HG03442 (cell line): Measurements from ENCODE around the gene ADAMTS5.

Experiments
- ATAC-seq: cut with Tn5 transposase; IDR thresholded peaks from one replicate; pipeline ENCODE4 v1.9.1; 2021; ENCODE audit warnings: mild to moderate bottlenecking, moderate library complexity; ENCODE audit not compliant: unreplicated experiment

Gene ADAMTS5

DNA sequence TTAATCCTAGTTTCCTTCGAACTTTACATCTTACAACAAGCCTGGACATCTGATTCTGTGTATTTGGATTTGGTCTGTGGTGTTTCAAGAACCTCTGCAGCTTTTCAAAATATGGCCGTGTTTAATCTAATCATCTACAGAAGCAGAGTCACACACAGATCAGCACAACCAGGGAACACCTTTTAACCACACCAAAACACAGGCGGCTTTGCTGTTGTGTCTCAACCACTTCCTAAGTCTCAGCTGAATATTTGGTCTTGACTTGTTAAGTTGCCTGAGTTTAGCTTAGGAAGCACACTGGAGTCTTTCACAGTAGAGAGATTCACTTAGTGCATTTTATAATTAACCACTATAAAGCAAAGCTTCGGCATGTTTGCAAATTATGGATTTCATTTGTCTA is 17.1 kb downstream of the ADAMTS5 start:
- no peak for ATAC-seq

DNA sequence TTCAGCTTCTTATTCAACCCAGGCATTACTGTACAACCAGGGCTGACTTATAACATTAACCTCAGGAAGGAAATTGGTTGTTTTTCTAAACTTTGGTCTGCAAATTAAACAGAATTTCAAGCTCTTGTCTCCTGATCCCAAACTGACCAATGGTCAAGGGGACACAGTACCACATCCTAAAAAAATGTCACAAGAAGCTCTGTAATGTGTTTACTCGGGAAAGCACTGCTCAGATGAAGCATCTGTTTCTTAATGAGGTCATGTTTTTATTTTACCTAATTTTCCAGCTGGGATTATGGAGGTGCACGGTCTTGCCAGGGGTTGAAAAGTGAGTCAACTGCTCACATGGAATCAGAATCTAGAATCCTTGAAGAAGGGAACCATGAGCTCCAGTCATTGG is 18.7 kb downstream of the ADAMTS5 start:
- ATAC-seq = no peak

DNA sequence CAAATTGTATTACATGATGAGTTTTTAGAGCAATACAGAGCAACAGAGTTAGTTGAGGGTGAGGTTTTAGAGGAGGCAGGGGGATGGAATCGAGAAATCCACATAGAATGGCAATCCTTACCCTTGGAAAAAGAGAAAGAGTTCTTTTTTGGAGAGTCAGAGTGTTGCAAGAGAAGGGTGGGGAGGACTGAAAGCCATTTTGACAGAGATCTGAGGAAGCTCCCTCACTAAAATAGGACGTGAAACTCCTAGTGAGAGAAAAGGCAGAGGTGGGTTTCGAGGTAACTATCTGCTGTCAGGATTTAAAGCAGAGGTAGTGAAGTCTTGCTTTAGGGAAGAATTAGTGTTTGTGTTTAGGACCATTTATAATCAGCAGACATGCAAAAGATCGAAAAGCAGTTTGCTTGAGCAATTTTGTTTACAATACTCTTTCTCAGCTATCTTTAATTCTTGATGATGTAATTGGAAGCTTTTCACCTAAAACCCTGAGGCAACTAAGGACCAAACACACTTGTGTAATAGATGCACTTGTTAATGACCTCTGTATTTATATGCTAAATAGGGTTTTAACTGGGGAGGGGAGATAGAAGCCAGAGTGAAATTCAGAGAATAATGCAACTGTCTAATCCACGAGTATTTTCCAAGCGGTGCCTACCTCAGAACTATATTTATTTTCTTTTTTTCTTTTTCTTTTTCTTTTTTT is 20.0 kb downstream of the ADAMTS5 start:
- no peak for ATAC-seq

DNA sequence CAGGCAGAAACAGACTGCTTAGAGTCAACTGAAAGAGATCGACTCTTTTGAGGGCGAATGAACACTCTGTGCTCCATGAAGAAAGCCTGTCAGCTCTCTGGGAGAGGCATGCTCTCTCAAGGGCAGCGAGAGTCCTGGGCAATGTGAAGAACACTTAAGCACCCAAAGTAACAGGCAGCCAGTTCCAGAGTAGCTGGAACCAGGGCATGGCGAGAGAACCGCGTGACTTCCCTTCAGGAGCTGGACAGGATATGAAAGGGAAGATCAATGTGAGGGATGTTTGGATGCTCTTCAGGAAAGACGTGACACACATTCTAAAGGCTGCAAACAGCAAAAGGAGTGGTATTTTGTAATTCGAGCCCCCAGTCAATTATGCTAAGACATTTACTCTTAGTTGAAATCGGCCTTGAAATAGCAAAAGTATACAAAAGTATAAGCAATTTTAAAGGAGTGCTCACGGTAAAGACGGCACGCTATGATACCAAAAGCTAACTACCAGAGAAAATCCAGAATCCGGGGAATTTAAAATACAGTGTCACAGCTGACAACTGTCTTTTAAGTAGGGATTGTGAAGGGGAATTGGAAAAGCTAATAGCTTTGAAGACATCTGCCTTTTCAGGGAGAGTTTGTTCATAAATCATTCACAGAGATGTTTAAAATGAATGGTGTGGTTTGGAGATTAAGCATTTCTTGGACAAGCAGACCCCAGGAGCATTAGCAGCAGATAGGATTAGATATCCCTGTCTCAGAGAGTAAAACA is 20.8 kb downstream of the ADAMTS5 start:
- ATAC-seq = no peak

DNA sequence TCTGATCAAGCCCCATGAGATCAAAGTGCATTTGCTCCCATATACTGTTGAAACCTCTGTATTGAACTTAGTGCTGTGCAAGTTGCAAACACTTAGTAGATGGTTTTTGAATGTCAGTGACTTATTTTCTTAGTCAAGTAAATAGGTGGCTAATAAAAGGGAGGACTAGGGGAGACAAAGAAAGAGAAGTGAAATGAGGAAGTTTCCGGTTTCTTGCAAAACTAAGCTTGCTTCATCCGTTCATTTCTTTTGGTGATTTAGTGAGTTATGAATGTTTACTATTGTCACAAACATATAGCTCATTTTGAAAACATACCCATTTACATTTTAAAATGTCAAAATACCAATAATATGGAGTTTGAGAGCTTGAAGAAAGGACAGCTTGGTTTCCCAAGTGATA is 23.0 kb downstream of the ADAMTS5 start:
- no peak for ATAC-seq

DNA sequence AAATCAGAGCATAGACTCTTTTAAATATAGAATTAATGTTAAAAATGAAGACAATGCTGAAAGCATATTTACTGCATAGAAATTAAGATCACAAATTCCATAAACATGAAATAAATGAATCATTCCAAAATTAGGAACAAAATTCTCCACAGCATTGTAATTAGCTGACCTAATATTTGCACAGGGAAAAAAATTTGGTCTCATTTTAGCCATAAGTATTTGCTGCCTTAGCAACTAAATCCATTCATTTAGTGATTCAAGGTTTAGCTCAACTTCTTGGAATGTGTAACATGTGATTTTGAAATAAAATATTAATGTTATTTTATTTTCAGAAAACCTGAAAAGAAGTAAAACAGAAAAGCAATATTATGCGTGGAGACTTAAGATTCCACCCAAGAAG is 25.5 kb downstream of the ADAMTS5 start:
- no peak for ATAC-seq

DNA sequence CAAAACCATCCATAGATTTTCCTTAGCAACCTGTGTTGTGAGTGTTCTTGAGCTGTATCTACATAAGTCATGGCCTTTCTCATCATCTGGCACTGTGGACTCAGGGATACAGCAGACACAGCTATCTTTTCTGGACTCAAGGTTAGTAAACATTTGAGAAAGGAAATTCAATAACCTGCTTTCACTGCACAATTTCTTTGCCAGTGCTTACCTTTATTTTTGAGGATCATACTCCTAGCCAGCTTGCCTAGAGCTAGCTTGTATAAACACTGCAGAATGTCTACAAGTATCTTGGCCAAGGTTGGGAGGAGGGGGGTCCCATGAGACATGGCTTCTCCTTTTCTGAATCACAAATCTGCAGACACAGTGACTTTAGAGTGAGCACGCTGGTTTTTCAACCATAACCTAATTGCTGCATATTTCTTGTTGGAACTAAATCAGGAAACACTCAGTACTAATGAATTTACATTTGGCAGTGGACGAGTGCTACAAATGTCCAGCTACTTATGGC is 27.2 kb downstream of the ADAMTS5 start:
- no peak for ATAC-seq

DNA sequence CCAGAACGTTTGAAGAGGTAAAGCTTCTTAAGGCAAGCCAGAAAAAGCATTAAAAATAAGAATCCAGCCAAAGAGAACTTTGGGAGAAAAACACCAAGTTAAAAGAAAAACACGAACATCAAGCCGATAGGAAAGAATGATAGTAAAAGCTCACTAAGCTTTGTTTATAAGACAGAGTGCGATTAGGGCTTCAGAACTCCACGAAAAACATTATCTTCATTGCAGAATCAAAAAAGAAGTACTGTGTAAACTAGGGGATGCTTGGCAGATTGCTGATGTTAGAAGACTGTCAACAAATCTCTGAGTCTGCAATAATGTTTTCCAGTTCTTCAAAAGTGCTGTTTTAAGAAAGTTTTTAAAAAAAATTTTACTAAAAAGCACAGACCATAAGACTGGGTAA is 30.2 kb downstream of the ADAMTS5 start:
- no peak for ATAC-seq

DNA sequence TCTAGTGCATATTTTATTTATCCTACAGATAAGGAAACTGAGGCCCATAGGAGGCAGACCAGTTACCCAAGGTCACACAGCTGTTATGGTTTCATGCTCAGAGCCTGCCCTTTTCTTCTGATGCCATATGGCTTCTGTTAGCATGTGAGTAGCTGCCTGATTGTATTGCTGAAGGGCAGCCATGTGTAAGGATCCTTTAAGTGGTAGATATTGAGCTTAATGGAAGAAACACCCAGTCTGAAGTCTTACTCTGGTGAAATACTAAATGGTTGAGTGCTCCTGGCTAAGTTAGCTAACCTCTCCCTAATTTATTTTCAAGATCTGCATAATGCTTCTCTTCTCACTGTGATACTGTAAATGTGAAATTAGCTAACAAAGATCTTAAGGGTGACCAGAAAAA is 30.9 kb downstream of the ADAMTS5 start:
- ATAC-seq = no peak

DNA sequence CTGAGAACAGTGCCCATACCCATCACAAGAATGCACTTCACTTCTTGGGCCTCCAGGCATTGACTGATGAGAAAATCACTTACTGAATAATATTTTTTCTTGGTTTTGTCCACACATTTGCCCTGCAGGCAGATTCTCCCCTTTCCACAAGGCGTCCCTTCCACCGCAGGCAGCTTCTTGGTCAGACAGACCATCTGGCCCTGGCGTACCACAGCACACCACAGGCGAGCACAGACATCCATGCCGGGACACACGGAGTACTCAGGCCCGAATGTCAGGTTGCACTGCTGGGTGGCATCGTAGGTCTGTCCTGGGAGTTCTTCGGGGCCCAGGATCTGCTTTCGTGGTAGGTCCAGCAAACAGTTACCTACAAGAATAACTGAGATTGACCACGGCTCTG is 32.5 kb downstream of the ADAMTS5 start:
- ATAC-seq = no peak

DNA sequence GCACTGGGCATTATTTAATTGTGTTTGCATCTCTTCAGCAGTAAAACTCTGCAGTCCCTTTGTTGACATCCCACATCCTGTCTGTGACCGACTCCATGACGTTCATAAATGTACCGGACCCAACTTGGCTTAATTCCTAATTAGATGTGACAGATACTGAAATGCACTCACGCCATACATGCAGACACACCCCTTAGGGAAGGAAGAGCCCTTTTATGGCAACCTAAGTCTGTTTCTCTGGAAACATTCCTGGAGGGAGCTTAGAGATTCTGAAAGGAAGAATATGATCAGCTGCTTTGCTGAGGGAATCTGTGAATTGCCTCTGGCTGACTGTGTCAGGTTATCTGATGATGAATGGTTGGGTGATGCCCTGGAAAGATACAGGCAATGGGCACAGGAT is 33.4 kb downstream of the ADAMTS5 start:
- no peak for ATAC-seq

DNA sequence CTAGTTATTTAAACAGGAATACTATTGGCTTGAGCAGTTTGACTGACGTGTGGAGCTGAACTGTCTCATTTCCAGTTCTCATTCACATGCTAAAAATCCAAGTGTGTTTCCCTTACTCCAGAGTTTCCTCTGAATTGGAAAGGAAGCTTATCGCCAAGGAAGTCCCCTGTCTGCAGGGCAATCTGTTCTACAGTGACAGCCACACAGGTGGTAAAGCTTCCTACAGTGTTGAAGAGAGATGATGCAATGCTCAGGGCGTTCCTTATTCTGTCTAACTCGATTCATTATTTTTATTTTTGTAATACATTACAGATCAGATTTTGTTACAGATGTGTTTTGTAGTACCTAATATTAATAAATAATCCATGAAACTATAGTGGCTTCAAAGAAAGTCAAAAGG is 41.3 kb downstream of the ADAMTS5 start:
- no peak for ATAC-seq

DNA sequence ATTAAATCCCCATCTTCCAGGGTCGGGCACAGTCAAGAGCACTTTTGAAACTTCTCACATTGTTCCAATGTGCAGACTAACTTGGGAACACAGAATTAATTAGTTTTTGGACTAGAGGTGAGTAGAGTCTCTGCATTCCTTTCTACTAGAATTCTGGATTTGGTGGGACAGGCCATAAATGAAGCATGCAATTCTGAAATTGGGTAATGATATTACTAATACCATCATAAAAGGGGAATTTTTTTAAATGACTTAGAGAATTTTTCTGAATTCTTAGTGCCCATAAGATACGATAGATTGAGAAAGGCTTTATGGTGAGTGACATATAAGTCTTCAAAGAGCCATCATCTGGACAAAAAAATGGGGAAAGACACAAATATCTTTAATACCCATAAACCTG is 41.8 kb downstream of the ADAMTS5 start:
- ATAC-seq = no peak

DNA sequence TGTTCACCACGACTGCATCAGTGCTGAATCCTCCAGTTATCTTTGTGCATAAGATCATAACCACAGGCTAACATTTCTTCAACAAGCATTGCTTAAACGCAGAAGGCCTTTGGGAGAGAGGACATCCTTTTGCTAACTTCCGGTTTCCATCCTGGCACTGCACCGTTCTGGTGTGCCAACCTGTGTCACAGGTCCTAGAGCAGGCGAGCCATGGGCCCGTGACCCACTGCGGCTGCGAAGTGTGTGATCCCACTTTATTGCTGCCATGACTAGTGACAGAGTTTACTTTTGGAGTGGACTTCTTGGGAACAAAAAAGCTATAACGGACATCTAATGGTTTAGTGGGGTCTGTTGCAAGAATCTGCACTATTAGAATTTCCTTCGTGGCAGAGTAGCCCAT is 42.9 kb downstream of the ADAMTS5 start:
- no peak for ATAC-seq

DNA sequence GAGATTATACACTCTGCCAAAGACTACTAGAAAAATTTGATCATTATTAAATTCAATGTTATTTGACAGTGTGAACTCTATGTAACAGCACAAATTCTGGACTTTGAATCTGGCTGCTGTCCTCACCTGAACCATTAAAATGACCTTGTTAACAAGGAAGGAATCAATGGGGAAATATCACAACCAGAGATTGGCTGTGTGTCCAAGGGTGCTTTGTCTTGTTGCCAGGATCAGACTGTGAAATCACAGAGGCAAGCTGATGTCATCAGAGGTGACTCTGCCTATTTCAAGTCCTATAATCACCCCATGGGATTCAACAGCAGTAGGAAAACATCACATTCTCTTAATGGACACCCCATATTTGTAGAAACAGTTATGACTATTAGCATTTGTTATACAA is 46.8 kb downstream of the ADAMTS5 start:
- ATAC-seq = no peak

DNA sequence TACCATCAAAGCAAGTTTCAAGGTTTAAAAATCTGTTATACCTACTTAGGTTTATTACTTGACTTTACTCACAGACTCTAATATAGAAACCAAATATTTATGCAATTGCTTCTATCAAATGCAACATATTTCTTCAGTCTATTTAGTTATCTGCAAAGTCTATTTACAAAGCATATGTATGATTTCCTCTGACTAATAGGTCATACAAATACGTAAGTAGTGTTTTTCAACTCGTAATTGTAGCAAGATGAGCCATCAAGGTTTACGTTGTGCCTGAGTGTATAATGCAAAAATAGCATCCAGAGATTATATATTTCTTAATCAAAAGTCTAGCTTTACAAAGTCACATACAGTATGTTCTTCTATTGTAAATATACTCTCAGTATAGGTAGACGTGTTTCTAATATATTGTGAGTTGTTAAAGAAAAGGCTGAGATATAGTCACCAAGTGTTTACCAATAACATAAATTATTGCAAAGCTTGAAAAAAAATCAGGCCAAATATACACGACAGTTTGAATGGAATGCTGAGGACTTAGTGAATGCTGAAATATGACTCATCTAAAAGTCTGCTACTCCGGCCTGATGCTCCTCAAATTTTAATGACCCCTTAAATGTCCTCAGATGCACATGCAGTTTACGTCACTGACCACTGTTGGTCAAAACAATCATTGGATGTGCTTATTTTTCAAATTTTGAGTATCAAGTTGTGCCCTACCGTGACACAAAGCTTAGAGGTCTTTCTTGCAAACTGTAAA is 48.4 kb downstream of the ADAMTS5 start:
- no peak for ATAC-seq

DNA sequence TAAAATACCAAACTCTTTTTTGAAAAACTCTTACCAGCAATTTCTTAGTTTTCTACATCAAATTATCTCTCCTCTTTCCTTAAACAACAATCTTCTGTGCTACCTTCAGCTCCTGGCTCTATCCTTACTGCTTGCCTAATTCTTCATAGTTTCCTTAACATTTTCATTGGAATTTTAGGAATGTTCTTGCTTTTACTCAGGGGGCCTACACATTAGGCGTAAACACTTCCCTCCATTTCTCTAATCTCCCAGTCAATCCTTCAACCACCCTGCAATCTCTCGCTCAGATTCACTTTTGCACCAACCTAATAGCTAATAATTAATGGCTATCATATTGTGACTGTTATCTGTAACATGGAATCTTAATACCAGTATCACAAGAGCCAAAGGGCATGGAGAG is 50.1 kb downstream of the ADAMTS5 start:
- no peak for ATAC-seq

DNA sequence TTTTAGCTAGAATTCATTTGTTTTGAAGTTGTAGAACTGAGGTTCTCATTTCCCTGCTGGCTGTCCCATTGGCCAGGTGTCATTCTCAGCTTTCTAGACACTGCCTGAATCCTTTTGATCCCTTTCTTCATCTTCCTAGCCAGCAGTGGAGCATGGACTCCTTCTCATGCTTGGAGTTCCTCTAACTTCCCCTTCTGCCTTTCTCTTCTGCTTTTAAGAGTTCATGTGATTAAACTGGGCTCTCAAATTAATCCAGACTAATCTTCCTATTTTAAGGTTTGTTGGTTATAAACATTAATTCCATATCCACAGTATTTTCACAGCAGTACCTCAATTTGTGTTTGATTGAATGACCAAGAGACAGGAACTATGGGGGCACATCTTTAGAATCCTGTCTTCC is 52.3 kb downstream of the ADAMTS5 start:
- no peak for ATAC-seq

DNA sequence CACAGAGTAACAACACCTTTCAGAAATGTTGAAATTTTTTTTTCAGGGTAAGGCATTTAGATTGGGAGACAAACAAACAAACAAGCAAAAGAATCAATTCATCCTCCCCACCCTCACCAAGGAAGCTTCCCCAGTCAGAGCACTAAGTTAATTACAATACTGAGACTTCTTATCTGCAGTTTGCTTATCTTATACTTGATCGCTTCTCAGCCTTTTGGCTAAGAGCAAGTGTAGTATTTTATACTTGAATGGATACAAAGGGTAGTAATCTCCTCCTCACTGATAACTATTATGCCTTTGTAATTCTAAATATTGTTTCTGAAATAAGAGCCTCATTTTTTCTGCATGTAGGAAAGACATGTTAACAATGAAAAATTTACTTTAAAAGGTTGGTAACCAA is 54.4 kb downstream of the ADAMTS5 start:
- ATAC-seq = no peak

DNA sequence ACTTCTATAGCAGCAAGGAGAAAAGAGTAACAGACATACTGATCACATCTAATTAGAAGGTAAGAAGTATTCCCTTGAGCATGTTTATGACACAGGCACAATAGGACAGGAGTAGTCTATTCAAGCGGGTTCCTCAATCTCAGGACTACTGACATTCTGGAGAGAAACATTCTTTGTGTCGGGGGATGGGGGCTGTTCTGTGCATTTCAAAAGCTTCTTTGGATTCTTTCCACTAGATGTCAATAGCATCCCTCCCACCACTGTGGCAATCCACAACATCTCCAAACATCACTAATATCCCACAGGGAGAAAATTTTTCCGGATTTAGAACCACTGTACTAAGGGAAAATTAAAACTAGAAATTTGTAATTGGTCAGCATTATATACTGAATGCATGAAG is 56.9 kb downstream of the ADAMTS5 start:
- no peak for ATAC-seq

DNA sequence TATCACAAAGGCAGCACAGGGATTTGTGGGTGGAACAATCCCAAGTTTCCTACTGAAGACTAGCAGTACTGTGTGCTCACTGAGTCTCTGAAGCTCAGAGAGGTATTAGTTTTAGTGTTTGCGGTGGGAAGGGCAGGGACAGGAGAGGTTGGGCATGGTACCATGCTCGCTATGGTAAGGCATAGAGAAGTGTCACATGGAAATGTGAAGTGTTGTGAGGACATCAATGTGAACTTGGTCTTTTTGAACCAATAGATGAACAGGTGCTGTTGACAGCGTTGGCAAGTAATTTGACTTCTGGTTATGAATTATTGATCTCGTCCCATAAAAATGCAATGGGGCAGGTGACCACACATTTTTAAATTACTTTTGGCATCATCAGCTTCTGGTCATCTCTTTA is 65.9 kb downstream of the ADAMTS5 start:
- no peak for ATAC-seq

DNA sequence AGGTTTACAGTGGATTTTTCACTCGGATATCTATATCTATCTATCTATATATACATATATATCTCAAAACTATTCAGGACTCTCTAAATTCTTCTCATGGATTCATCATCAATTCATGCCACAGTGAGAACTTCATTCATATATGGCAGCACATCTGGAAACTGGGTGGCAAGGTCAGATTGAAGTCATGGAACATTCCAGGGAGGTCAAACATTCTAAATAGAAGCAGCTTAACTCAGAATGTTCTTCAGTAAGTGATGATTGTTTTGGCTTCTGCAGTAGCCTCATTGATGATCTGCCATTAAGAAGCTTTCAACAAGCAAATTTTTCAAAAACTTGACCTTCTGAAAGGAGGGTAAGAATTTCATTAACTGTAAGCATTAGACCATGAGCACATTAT is 74.7 kb downstream of the ADAMTS5 start:
- ATAC-seq = no peak
